ENCODE results near the gene RNF138. TPM values are rescaled to one million over a fixed set of nuclear protein-coding genes. Genes with fewer than 3 reads are reported as not detected.
A peak's percentile ranks its signal among the peaks of the same experiment; 100 is the strongest.

Gene RNF138
- total RNA-seq, 4 donors from 2014 or later: 11.1 to 21.7 (median 15.4) TPM

DNA sequence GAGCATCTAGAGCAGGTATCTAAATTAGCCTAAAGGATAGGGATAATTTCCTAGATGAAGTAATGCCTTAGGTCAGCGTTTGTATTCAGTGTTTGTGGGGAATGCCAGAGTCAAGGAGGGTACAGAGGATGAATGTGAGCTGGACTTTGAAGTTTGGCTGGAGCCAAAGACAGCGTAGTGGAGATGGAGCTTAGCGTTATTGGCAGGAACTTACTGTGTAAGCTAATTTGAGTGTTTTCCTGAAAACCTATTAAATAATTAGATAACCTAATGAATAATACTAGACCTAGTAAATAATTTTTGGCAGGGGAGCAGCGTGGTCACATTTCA is 4.2 kb downstream of the RNF138 start:
- DNase-seq: no peak
- TF ChIP-seq POLR2A (IDR thresholded peaks at IDR 0.05): no peak
- TF ChIP-seq, protein P1, sequence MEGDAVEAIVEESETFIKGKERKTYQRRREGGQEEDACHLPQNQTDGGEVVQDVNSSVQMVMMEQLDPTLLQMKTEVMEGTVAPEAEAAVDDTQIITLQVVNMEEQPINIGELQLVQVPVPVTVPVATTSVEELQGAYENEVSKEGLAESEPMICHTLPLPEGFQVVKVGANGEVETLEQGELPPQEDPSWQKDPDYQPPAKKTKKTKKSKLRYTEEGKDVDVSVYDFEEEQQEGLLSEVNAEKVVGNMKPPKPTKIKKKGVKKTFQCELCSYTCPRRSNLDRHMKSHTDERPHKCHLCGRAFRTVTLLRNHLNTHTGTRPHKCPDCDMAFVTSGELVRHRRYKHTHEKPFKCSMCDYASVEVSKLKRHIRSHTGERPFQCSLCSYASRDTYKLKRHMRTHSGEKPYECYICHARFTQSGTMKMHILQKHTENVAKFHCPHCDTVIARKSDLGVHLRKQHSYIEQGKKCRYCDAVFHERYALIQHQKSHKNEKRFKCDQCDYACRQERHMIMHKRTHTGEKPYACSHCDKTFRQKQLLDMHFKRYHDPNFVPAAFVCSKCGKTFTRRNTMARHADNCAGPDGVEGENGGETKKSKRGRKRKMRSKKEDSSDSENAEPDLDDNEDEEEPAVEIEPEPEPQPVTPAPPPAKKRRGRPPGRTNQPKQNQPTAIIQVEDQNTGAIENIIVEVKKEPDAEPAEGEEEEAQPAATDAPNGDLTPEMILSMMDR (IDR thresholded peaks at IDR 0.05): no peak

DNA sequence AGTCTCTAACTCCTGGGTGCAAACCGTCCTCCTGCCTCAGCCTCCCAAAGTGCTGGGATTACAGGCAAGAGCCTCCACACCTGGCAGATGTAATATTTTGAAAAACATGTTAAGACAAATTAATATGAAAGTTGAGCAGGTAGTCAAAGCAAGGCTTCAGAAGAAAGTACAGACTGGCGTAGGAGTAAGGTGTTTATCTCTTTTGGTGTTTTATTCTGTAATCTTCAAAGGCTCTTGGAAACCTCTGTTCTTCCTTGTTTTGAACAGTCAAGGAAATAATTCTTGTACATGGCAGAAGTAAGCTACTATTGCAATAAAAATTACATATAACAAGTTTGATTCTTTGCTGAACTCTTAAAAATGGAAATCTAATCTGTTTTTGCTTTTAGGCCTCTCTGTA is 5.3 kb downstream of the RNF138 start:
- H3K27me3 ChIP-seq: no peaks in the 10 kb centered on the region
- no peaks in the 10 kb centered on the region for H3K36me3 ChIP-seq
- no peak overlapping the region for H3K4me3 ChIP-seq
- DNase-seq: no peak
- H3K27ac ChIP-seq: peak overlapping the region in 1 of 4 donors; percentile 20
- TF ChIP-seq, protein P1 (IDR thresholded peaks at IDR 0.05): no peak
- H3K4me1 ChIP-seq: peaks cover 0 to 19% (median 6%) of the 10 kb centered on the region in 4 donors
- H3K9me3 ChIP-seq: no peaks in the 10 kb centered on the region

More for the DNA sequence above, 4.2 kb downstream of the RNF138 start:
- Histone ChIP-seq H3K4me3 (no peak overlapping the region), H3K27ac (no peak overlapping the region), H3K9me3 (no peaks in the 10 kb centered on the region), H3K27me3 (no peaks in the 10 kb centered on the region), H3K4me1 (peaks cover 0 to 25% (median 9%) of the 10 kb centered on the region in 4 donors), H3K36me3 (no peaks in the 10 kb centered on the region)

DNA sequence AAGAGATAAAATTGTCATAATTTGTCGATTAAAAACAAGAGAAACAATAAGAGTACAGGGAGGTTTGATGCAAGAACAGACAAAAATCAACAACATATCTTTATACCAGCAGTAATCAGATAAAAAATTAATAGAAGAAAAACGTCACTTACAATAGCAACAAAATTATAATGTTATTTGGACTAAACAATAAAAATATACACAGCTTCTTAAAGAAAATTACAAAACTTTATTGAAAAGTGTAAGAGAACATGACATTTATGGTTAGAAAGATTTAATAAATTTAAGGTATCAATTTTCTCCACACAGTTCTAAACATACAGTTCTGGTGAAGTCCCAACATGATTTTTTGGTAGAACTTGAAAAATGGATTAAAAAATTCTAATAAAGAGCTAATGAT is 12.8 kb downstream of the RNF138 start:
- H3K4me1 ChIP-seq: no peaks in the 10 kb centered on the region
- TF ChIP-seq, protein P1 (IDR thresholded peaks at IDR 0.05): no peak
- no peak for TF ChIP-seq POLR2A (IDR thresholded peaks at IDR 0.05)
- no peaks in the 10 kb centered on the region for H3K36me3 ChIP-seq
- H3K4me3 ChIP-seq: no peak overlapping the region
- H3K27me3 ChIP-seq: no peaks in the 10 kb centered on the region
- DNase-seq: no peak
- no peak overlapping the region for H3K27ac ChIP-seq
- H3K9me3 ChIP-seq: no peaks in the 10 kb centered on the region

DNA sequence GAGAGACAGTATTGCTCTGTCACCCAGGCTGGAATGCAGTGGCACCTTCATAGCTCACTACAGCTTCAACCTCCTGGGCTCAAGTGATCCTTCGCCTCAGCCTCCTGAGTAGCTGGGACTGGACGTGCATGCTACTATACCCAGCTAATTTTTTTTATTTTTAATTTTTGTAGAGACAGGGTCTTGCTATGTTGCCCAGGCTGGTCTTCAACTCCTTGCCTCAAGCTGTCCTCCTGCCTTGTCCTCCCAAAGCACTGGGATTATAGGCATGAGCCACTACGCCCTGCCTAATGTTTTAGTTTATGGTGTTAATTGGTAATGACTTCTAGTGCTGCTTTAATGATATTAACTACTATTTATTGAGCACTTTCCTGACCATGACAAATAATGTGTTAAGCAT is 18.3 kb downstream of the RNF138 start:
- Histone ChIP-seq H3K9me3 (no peaks in the 10 kb centered on the region), H3K27ac (no peak overlapping the region), H3K4me3 (no peak overlapping the region), H3K4me1 (no peaks in the 10 kb centered on the region), H3K36me3 (peaks cover 0 to 16% (median 0%) of the 10 kb centered on the region in 3 donors), H3K27me3 (no peaks in the 10 kb centered on the region)
- DNase-seq: no peak
- TF ChIP-seq, protein P1 (IDR thresholded peaks at IDR 0.05): no peak
- TF ChIP-seq POLR2A (IDR thresholded peaks at IDR 0.05): no peak

DNA sequence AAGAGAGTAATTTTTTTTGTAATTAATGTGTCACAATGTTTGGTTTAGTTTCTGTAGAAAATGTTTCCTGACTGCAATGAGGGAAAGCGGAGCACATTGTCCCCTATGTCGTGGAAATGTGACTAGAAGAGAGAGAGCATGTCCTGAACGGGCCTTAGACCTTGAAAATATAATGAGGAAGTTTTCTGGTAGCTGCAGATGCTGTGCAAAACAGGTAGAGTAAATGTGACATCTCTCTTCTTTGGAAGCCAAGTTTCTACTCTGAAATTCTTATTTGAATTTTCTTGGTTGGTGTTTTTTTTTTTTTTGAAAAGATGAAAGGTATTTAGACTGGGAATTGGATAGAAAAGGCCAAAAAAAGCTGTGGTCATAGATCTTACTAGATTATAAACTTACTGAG is 20.0 kb downstream of the RNF138 start:
- H3K4me3 ChIP-seq: no peak overlapping the region
- H3K36me3 ChIP-seq: peaks cover 0 to 27% (median 0%) of the 10 kb centered on the region in 3 donors
- TF ChIP-seq POLR2A (IDR thresholded peaks at IDR 0.05): no peak
- TF ChIP-seq, protein P1 (IDR thresholded peaks at IDR 0.05): no peak
- H3K9me3 ChIP-seq: no peaks in the 10 kb centered on the region
- DNase-seq: no peak
- no peaks in the 10 kb centered on the region for H3K4me1 ChIP-seq
- H3K27ac ChIP-seq: no peak overlapping the region
- H3K27me3 ChIP-seq: no peaks in the 10 kb centered on the region

DNA sequence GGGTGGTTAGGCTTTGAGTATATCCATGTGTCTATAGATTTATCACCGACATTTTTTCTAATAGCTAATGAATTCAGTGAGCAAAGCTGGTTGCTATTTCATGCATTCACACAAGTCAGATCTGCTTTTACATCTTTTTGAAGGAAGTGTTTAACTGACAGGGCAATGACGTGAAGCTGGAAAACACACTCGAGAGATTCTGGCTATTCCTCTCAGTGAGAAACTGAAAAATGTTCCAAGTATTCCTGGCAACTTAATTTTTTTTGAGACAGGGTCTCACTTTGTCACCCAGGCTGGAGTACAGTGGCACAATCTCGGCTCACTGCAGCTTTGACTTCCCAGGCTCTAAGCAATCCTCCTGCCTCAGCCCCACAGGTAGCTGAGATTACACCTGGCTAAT is 21.2 kb downstream of the RNF138 start:
- DNase-seq: no peak
- no peak overlapping the region for H3K4me3 ChIP-seq
- H3K27ac ChIP-seq: no peak overlapping the region
- no peaks in the 10 kb centered on the region for H3K4me1 ChIP-seq
- no peak for TF ChIP-seq POLR2A (IDR thresholded peaks at IDR 0.05)
- TF ChIP-seq, protein P1 (IDR thresholded peaks at IDR 0.05): no peak
- no peaks in the 10 kb centered on the region for H3K27me3 ChIP-seq
- peaks cover 0 to 36% (median 0%) of the 10 kb centered on the region in 3 donors for H3K36me3 ChIP-seq
- H3K9me3 ChIP-seq: no peaks in the 10 kb centered on the region
